Neutrophil (primary cell): ENCODE measurements around the gene RNF220.

ENCODE experiments used
- H3K27ac ChIP-seq: fragments of 200-600 bp; sonication (generic); 2 replicates; pipeline ENCODE4 v1.5.1; 2016; ENCODE audit warnings: mild to moderate bottlenecking, moderate library complexity
- H3K27me3 ChIP-seq: fragments of 200-600 bp; sonication (generic); 2 replicates; pipeline ENCODE4 v1.6.0; 2016; ENCODE audit warnings: mild to moderate bottlenecking
- H3K36me3 ChIP-seq: fragments of 200-600 bp; sonication (generic); 2 replicates; pipeline ENCODE4 v1.5.1; 2017
- H3K4me1 ChIP-seq, 2 experiments: fragments of 200-600 bp in 1 of 2; sonication (generic) in 1 of 2; 1 replicate in 1 of 2; 2 replicates in 1 of 2; pipeline versions ENCODE4 v1.5.1 to v1.6.1; 2013 to 2016; ENCODE audit warnings: low read depth in 1 of 2, low read length in 1 of 2, mild to moderate bottlenecking in 1 of 2, moderate library complexity in 1 of 2; ENCODE audit not compliant: control insufficient read depth in 1 of 2, insufficient read depth in 1 of 2
- H3K4me3 ChIP-seq, 2 experiments: fragments of 200-600 bp in 1 of 2; sonication (generic) in 1 of 2; 1 replicate in 1 of 2; 2 replicates in 1 of 2; pipeline ENCODE4 v1.5.1; 2013 to 2016; ENCODE audit warnings: low read depth in 1 of 2, low read length in 1 of 2, mild to moderate bottlenecking in 1 of 2, moderate library complexity in 1 of 2
- H3K9me3 ChIP-seq: fragments of 200-600 bp; sonication (generic); 2 replicates; pipeline ENCODE4 v1.5.1; 2016
- CTCF ChIP-seq: fragments of 200-600 bp; sonication (generic); IDR thresholded peaks from 2 replicates; pipeline ENCODE4 v1.5.1; 2016; ENCODE audit warnings: antibody characterized with exemption

Gene RNF220

GRCh38 chr1:44401256-44402228, 3.5 kb upstream of the RNF220 start:
- Histone ChIP-seq H3K4me1 (peaks cover 17% of the 10 kb centered on the region in 2 experiments), H3K4me3 (no peak overlapping the region), H3K27me3 (peaks cover 80% of the 10 kb centered on the region), H3K9me3 (no peaks in the 10 kb centered on the region), H3K27ac (no peak overlapping the region), H3K36me3 (no peaks in the 10 kb centered on the region)
- no peak for TF ChIP-seq CTCF

GRCh38 chr1:44405798-44406736, 1.0 kb downstream of the RNF220 start:
- Histone ChIP-seq H3K9me3 (no peaks in the 10 kb centered on the region), H3K36me3 (no peaks in the 10 kb centered on the region), H3K27ac (no peak overlapping the region), H3K27me3 (peaks cover 95% of the 10 kb centered on the region), H3K4me3 (peak overlapping the region; percentile 22 to 66), H3K4me1 (peaks cover 44 to 47% of the 10 kb centered on the region in 2 experiments)
- TF ChIP-seq CTCF: no peak

- Histone ChIP-seq H3K27me3 (peaks cover 99% of the 10 kb centered on the region), H3K4me1 (peaks cover 44 to 48% of the 10 kb centered on the region in 2 experiments), H3K9me3 (no peaks in the 10 kb centered on the region), H3K4me3 (peak overlapping the region; percentile 27 to 66), H3K36me3 (no peaks in the 10 kb centered on the region), H3K27ac (no peak overlapping the region)
- no peak for TF ChIP-seq CTCF
Observed at GRCh38 chr1:44406737-44407429, 1.8 kb downstream of the RNF220 start.

GRCh38 chr1:44407430-44408211, 2.6 kb downstream of the RNF220 start:
- no peak overlapping the region for H3K27ac ChIP-seq
- peaks cover 100% of the 10 kb centered on the region for H3K27me3 ChIP-seq
- H3K4me1 ChIP-seq: peaks cover 44 to 56% of the 10 kb centered on the region in 2 experiments
- no peak for TF ChIP-seq CTCF
- H3K4me3 ChIP-seq: peak overlapping the region; percentile 27 to 66
- H3K9me3 ChIP-seq: no peaks in the 10 kb centered on the region
- H3K36me3 ChIP-seq: no peaks in the 10 kb centered on the region
